Natural killer cell (primary cell): ENCODE measurements around the gene TRIM75. TPM values are rescaled to one million over a fixed set of nuclear protein-coding genes. Genes with fewer than 3 reads are reported as not detected.
"Not testable (repeated sequence)": the region's sequence is repeated elsewhere in the genome, so short reads cannot be mapped to it uniquely, and the experiment has no call there.

ENCODE experiments used
- ATAC-seq, 3 donors: fragments of 150-1000 bp in 2 of 3; fragments of 200-7000 bp in 1 of 3; cut with Tn5 transposase; 1 replicate in 1 of 3; 2 replicates in 2 of 3; pipeline ENCODE4 v1.10.0; 2021; ENCODE audit warnings: mild to moderate bottlenecking in 2 of 3, moderate library complexity in 2 of 3
- DNase-seq, 2 donors: peaks; one replicate each; pipeline versions ENCODE4 v3.0.0 to v3.0.0-alpha.2; 2013 to 2021; ENCODE audit warnings: mixed read lengths in 1 of 2
- H3K27ac ChIP-seq: one replicate; pipeline ENCODE4 v1.5.1; 2013; ENCODE audit warnings: mild to moderate bottlenecking, low read length
- H3K27me3 ChIP-seq: one replicate; pipeline ENCODE4 v1.6.1; 2013; ENCODE audit warnings: low read length; ENCODE audit not compliant: control insufficient read depth, insufficient read depth
- H3K36me3 ChIP-seq: one replicate; pipeline ENCODE4 v1.6.1; 2013; ENCODE audit warnings: low read length; ENCODE audit not compliant: control insufficient read depth, insufficient read depth
- H3K4me1 ChIP-seq: one replicate; pipeline ENCODE4 v1.6.1; 2013; ENCODE audit warnings: low read length; ENCODE audit not compliant: control insufficient read depth, insufficient read depth
- H3K4me3 ChIP-seq: one replicate; pipeline ENCODE4 v1.5.1; 2013; ENCODE audit warnings: low read length
- H3K9me3 ChIP-seq: one replicate; pipeline ENCODE4 v1.6.1; 2013; ENCODE audit warnings: low read length; ENCODE audit not compliant: control insufficient read depth, insufficient read depth
- H3K27ac Mint-ChIP-seq, 2 donors: one replicate each; pipeline ENCODE4 v1.8.0; 2022; ENCODE audit warnings: mild to moderate bottlenecking in 2 of 2, mixed read lengths in 2 of 2, moderate library complexity in 1 of 2
- H3K27me3 Mint-ChIP-seq, 2 donors: one replicate each; pipeline ENCODE4 v1.8.0; 2022; ENCODE audit warnings: low read depth in 2 of 2, mixed read lengths in 2 of 2
- H3K36me3 Mint-ChIP-seq: one replicate; pipeline ENCODE4 v1.8.0; 2022; ENCODE audit warnings: mixed read lengths
- H3K4me1 Mint-ChIP-seq, 2 donors: one replicate each; pipeline ENCODE4 v1.8.0; 2022; ENCODE audit warnings: mixed read lengths in 2 of 2
- H3K4me3 Mint-ChIP-seq: one replicate; pipeline ENCODE4 v1.8.0; 2022; ENCODE audit warnings: mild to moderate bottlenecking, moderate library complexity, mixed read lengths
- H3K9me3 Mint-ChIP-seq, 2 donors: one replicate each; pipeline ENCODE4 v1.8.0; 2022; ENCODE audit warnings: mixed read lengths in 2 of 2
- WGBS: methylation state at CpG from one replicate; pipeline ENCODE4 v1.1.7; 2013; ENCODE audit warnings: missing lambda C conversion rate; ENCODE audit not compliant: insufficient coverage; 5-methylcytosine and 5-hydroxymethylcytosine counted together
- intact Hi-C: fragments of 100-400 bp; cut with micrococcal nuclease; formaldehyde crosslinking; loops from one replicate; pipeline ENCODE4 v1.14.2; 2022
- total RNA-seq, 4 donors: library from RNA; stranded (reverse); fragments of 120-200 nt in 1 of 4; gene quantifications; one replicate each; pipeline versions ENCODE4 v1.2.3 to v1.2.4, GENCODE V29; 2013 to 2022
- TF ChIP-seq, protein P1 (sequence below): fragments of 200-600 bp; IDR thresholded peaks from one replicate; pipeline ENCODE4 v1.8.0; 2022; ENCODE audit warnings: antibody characterized with exemption

TRIM75 gene
- total RNA-seq, 3 donors from 2014 or later (not counting 1 experiment from before 2014, with no cell fraction given), result not detected

- no peaks in the 10 kb centered on the region for H3K27me3 ChIP-seq
- DNase-seq (no peak), ATAC-seq (no peak)
- H3K27ac Mint-ChIP-seq, result no peak overlapping the region
- H3K27ac ChIP-seq, result no peak overlapping the region
- WGBS, result 41% methylated on average over 6 of the region's 6 CpGs
- no peaks in the 10 kb centered on the region for H3K9me3 ChIP-seq
- peaks cover 14% of the 10 kb centered on the region for H3K36me3 ChIP-seq
- no peaks in the 10 kb centered on the region for H3K36me3 Mint-ChIP-seq
- H3K4me3 Mint-ChIP-seq, result no peak overlapping the region
- no peaks in the 10 kb centered on the region for H3K9me3 Mint-ChIP-seq
- intact Hi-C loops, result no loop called here
- TF ChIP-seq, protein P1, sequence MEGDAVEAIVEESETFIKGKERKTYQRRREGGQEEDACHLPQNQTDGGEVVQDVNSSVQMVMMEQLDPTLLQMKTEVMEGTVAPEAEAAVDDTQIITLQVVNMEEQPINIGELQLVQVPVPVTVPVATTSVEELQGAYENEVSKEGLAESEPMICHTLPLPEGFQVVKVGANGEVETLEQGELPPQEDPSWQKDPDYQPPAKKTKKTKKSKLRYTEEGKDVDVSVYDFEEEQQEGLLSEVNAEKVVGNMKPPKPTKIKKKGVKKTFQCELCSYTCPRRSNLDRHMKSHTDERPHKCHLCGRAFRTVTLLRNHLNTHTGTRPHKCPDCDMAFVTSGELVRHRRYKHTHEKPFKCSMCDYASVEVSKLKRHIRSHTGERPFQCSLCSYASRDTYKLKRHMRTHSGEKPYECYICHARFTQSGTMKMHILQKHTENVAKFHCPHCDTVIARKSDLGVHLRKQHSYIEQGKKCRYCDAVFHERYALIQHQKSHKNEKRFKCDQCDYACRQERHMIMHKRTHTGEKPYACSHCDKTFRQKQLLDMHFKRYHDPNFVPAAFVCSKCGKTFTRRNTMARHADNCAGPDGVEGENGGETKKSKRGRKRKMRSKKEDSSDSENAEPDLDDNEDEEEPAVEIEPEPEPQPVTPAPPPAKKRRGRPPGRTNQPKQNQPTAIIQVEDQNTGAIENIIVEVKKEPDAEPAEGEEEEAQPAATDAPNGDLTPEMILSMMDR, result no peak
- H3K4me3 ChIP-seq, result no peak overlapping the region
- H3K27me3 Mint-ChIP-seq, result no peaks in the 10 kb centered on the region
- H3K4me1 Mint-ChIP-seq, result no peaks in the 10 kb centered on the region
- no peaks in the 10 kb centered on the region for H3K4me1 ChIP-seq
Measured at GRCh38 chr4:165079476-165079875, 25.8 kb downstream of the TRIM75 start.

GRCh38 chr4:165084787-165085186 is 31.1 kb downstream of the TRIM75 start:
- H3K27me3 ChIP-seq, intact Hi-C loops, DNase-seq, H3K4me1 ChIP-seq, H3K36me3 Mint-ChIP-seq, H3K4me3 Mint-ChIP-seq, H3K4me3 ChIP-seq, H3K27me3 Mint-ChIP-seq, H3K9me3 ChIP-seq, H3K27ac Mint-ChIP-seq, H3K9me3 Mint-ChIP-seq, H3K27ac ChIP-seq, ATAC-seq, H3K4me1 Mint-ChIP-seq: not testable (repeated sequence)
- 100% methylated on average over 2 of the region's 7 CpGs for WGBS
- H3K36me3 ChIP-seq, result peaks cover 30% of the 10 kb centered on the region

GRCh38 chr4:165085946-165086345 is 32.3 kb downstream of the TRIM75 start:
- DNase-seq (no peak), ATAC-seq (no peak)
- intact Hi-C loops, result no loop called here
- no peak overlapping the region for H3K4me3 ChIP-seq
- H3K4me1 ChIP-seq, result no peaks in the 10 kb centered on the region
- Mint-ChIP-seq H3K27me3 (no peaks in the 10 kb centered on the region), H3K4me1 (no peaks in the 10 kb centered on the region), H3K9me3 (no peaks in the 10 kb centered on the region), H3K4me3 (no peak overlapping the region), H3K36me3 (no peaks in the 10 kb centered on the region), H3K27ac (no peak overlapping the region)
- 93% methylated on average over 2 of the region's 2 CpGs for WGBS
- no peaks in the 10 kb centered on the region for H3K27me3 ChIP-seq
- H3K27ac ChIP-seq, result no peak overlapping the region
- peaks cover 30% of the 10 kb centered on the region for H3K36me3 ChIP-seq
- TF ChIP-seq, protein P1, result no peak
- H3K9me3 ChIP-seq, result no peaks in the 10 kb centered on the region

GRCh38 chr4:165088366-165088765 is 34.7 kb downstream of the TRIM75 start:
- Histone ChIP-seq H3K4me1 (no peaks in the 10 kb centered on the region), H3K27me3 (no peaks in the 10 kb centered on the region), H3K9me3 (no peaks in the 10 kb centered on the region), H3K4me3 (no peak overlapping the region), H3K36me3 (peaks cover 30% of the 10 kb centered on the region), H3K27ac (no peak overlapping the region)
- no peaks in the 10 kb centered on the region for H3K4me1 Mint-ChIP-seq
- no peak overlapping the region for H3K27ac Mint-ChIP-seq
- TF ChIP-seq, protein P1, result no peak
- no peak for DNase-seq
- H3K27me3 Mint-ChIP-seq, result no peaks in the 10 kb centered on the region
- no peaks in the 10 kb centered on the region for H3K9me3 Mint-ChIP-seq
- no peak for ATAC-seq
- intact Hi-C loops, result no loop called here
- WGBS, result 85% methylated on average over 3 of the region's 3 CpGs
- no peak overlapping the region for H3K4me3 Mint-ChIP-seq
- no peaks in the 10 kb centered on the region for H3K36me3 Mint-ChIP-seq

- H3K9me3 Mint-ChIP-seq, ATAC-seq, H3K4me3 ChIP-seq, H3K9me3 ChIP-seq, intact Hi-C loops, DNase-seq, H3K4me1 ChIP-seq, H3K4me1 Mint-ChIP-seq, H3K27me3 Mint-ChIP-seq, H3K4me3 Mint-ChIP-seq, H3K27me3 ChIP-seq, H3K27ac ChIP-seq, H3K36me3 Mint-ChIP-seq: not testable (repeated sequence)
- WGBS, result 97% methylated on average over 7 of the region's 8 CpGs
- H3K27ac Mint-ChIP-seq, result peak overlapping the region in 1 of 2 donors; percentile 36
- H3K36me3 ChIP-seq, result peaks cover 19% of the 10 kb centered on the region
Measured at GRCh38 chr4:165092187-165092586, 38.5 kb downstream of the TRIM75 start.
